RWPE2 (cell line): Measurements from ENCODE around the gene REN.
A peak's percentile ranks its signal among the peaks of the same experiment; 100 is the strongest.

Experiments used
- ATAC-seq: fragments of 200-7000 bp; cut with Tn5 transposase; 3 replicates; pipeline ENCODE4 v1.9.1; 2021; ENCODE audit warnings: low read depth
- DNase-seq: peaks from one replicate; pipeline ENCODE4 v3.0.0-alpha.2; 2020; ENCODE audit warnings: low spot score
- H3K27ac ChIP-seq: fragments of 450-650 bp; 2 replicates; pipeline ENCODE4 v1.5.1; 2017; ENCODE audit warnings: mild to moderate bottlenecking; ENCODE audit not compliant: poor library complexity, severe bottlenecking
- H3K27me3 ChIP-seq: fragments of 250-450 bp; sonication (Bioruptor Pico); 2 replicates; pipeline ENCODE4 v1.5.1; 2021; ENCODE audit warnings: mild to moderate bottlenecking, moderate library complexity; ENCODE audit not compliant: insufficient read depth, poor library complexity, severe bottlenecking
- H3K36me3 ChIP-seq: fragments of 250-450 bp; sonication (Bioruptor Pico); 2 replicates; pipeline ENCODE4 v1.5.1; 2020; ENCODE audit warnings: low read depth, mild to moderate bottlenecking, moderate library complexity
- H3K4me1 ChIP-seq: fragments of 250-450 bp; sonication (Bioruptor Pico); 2 replicates; pipeline ENCODE4 v1.5.1; 2021; ENCODE audit warnings: mild to moderate bottlenecking, moderate library complexity; ENCODE audit not compliant: insufficient read depth, poor library complexity, severe bottlenecking
- H3K4me3 ChIP-seq: fragments of 250-450 bp; sonication (Bioruptor Pico); 2 replicates; pipeline ENCODE4 v1.5.1; 2021; ENCODE audit warnings: mild to moderate bottlenecking, moderate library complexity; ENCODE audit not compliant: severe bottlenecking
- H3K9me3 ChIP-seq: fragments of 250-450 bp; sonication (Bioruptor Pico); 2 replicates; pipeline ENCODE4 v1.5.1; 2021; ENCODE audit warnings: mild to moderate bottlenecking, moderate library complexity; ENCODE audit not compliant: severe bottlenecking
- CTCF ChIP-seq: fragments of 450-650 bp; IDR thresholded peaks from one replicate; pipeline ENCODE4 v1.5.1; 2017; ENCODE audit warnings: mild to moderate bottlenecking, moderate library complexity; ENCODE audit not compliant: poor library complexity, severe bottlenecking

The REN gene

DNA sequence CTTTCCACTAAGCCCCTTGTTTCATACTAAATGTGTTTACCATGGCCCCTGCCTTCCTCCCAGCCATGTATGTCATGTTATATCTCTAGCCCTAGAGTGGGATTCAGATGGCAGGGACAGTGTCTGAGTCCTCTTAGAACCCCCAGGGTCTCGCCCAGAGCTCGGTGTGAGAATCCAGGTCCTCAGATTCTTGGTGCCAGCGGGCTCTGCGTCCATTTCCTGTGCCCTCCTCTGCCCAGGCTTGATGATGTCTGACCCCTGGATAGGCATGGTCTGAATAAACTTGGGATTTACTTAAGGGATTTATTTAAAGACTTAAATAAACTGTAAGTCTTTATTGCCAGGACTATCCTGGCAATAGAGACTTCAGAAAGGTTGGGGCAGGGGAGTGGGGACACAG lies 36.3 kb upstream of the REN start:
- DNase-seq (no peak), ATAC-seq (no peak)
- H3K27me3 ChIP-seq = no peaks in the 10 kb centered on the region

GRCh38 chr1:204201348-204202040 lies 35.4 kb upstream of the REN start:
- H3K36me3 ChIP-seq = no peaks in the 10 kb centered on the region
- ATAC-seq (no peak), DNase-seq (no peak)
- H3K9me3 ChIP-seq = no peaks in the 10 kb centered on the region
- peaks cover 13% of the 10 kb centered on the region for H3K4me1 ChIP-seq
- no peaks in the 10 kb centered on the region for H3K27me3 ChIP-seq
- TF ChIP-seq CTCF = no peak
- H3K4me3 ChIP-seq = no peak overlapping the region
- no peak overlapping the region for H3K27ac ChIP-seq

More for the DNA sequence above, 36.3 kb upstream of the REN start:
- no peak for TF ChIP-seq CTCF
- Histone ChIP-seq H3K4me3 (no peak overlapping the region), H3K4me1 (peaks cover 13% of the 10 kb centered on the region), H3K27ac (no peak overlapping the region), H3K9me3 (no peaks in the 10 kb centered on the region), H3K36me3 (no peaks in the 10 kb centered on the region)

GRCh38 chr1:204199579-204199978 lies 33.4 kb upstream of the REN start:
- Histone ChIP-seq H3K4me1 (peaks cover 13% of the 10 kb centered on the region), H3K27ac (peak overlapping the region; percentile 29), H3K4me3 (no peak overlapping the region), H3K27me3 (no peaks in the 10 kb centered on the region), H3K9me3 (no peaks in the 10 kb centered on the region), H3K36me3 (no peaks in the 10 kb centered on the region)
- ATAC-seq (no peak), DNase-seq (no peak)
- TF ChIP-seq CTCF = no peak

- H3K4me1 ChIP-seq = peaks cover 13% of the 10 kb centered on the region
- no peaks in the 10 kb centered on the region for H3K27me3 ChIP-seq
- peak overlapping the region; percentile 29 for H3K27ac ChIP-seq
- ATAC-seq (peak; percentile 97), DNase-seq (no peak)
- H3K4me3 ChIP-seq = no peak overlapping the region
- H3K9me3 ChIP-seq = no peaks in the 10 kb centered on the region
- H3K36me3 ChIP-seq = no peaks in the 10 kb centered on the region
- TF ChIP-seq CTCF = peak; percentile 45
Observed at GRCh38 chr1:204198348-204199340, 32.5 kb upstream of the REN start.
